LHCN-M2 (cell line): ENCODE measurements around the gene PTGER2. TPM values are rescaled to one million over a fixed set of nuclear protein-coding genes. Genes with fewer than 3 reads are reported as not detected.

Experiments
- DNase-seq: peaks from one replicate; pipeline ENCODE4 v3.0.0-alpha.2; 2012; ENCODE audit warnings: low read depth
- total RNA-seq: library from RNA; depleted of rRNA; stranded (reverse); fragments of >200 nt; gene quantifications from 2 replicates; pipeline ENCODE4 v1.2.3, GENCODE V29; 2014

The PTGER2 gene
- total RNA-seq, 1 experiment from 2014 or later = 37.8 TPM

GRCh38 chr14:52304248-52304904, 9.7 kb upstream of the PTGER2 start:
- peak; percentile 36 for DNase-seq

DNA sequence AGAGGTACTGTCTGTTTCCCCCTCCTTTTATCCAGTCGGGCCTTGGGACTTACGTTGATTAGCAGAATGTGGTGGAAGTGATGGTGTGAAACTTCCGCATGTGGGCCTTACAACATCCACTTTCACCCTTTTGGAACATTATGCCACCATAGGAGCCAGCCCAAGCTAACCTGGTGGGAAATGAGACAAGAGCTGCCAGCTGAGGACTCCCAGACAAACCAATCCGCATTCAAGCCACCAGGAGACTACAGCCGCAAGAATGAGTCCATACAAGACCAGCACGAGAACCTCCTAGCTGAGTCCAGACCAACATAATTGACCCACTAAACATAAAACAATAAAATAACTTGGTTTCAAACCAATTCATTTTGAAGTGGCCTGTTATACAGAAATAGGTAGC, 9.1 kb upstream of the PTGER2 start:
- DNase-seq = no peak

DNA sequence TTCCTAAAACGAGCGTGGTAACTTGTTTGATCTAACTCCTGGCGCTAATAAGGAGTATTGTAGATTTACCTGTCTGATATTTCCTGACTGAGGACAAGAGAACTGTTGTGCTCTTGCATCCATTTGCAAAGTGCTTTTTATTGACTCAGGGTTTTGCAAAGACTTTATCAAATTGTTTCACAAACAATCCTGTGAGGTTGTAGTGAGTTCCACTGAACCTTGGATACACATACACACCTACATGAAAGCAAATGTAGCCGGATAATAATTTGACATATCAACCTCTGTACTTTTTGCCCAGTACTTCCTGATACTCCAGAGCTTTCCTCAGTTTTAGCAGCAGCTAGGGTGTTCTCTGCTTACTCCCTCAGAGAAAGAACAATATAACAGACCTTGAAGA, 6.7 kb upstream of the PTGER2 start:
- DNase-seq = no peak

DNA sequence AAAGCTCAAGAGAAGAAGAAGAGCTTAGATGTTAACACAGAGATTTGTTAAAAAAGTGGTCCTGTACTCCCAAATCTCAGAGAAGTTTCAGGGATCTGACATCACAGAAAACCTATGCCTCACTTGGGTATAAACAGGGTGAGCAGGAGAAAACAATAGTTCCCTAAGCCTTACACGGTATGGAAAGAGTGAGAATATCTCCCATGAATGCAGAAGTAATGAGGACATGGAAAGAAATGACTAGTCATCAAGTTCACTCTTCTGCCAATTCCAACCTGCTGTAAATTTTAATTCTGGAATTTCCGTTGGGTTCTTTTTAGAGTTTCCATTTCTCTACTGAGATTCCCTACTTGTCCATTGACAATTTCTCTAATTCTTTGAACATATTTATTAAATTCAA, 6.2 kb upstream of the PTGER2 start:
- DNase-seq = no peak

- no peak for DNase-seq
Measured at GRCh38 chr14:52310541-52310940, 3.6 kb upstream of the PTGER2 start.

DNA sequence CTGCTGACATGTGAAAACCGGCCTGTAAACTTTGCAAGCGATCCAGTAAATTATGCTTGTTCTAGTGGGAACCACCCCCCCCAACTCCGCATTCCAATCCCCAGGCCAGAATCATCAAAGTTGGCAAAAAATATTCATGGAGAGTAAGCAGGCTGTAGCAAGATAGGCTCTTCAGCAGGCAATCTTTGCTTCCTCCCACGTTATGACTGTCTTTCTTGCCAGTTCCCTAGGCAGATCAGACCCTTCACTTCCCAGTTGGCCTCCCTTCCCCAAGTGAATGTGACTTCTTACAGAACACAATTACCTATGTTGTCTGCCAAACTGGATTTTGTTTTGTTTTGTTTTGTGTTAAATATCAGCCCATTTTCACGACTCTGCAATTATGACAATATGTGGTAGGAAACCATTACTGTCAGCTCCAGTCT, 1.2 kb upstream of the PTGER2 start:
- no peak for DNase-seq

DNA sequence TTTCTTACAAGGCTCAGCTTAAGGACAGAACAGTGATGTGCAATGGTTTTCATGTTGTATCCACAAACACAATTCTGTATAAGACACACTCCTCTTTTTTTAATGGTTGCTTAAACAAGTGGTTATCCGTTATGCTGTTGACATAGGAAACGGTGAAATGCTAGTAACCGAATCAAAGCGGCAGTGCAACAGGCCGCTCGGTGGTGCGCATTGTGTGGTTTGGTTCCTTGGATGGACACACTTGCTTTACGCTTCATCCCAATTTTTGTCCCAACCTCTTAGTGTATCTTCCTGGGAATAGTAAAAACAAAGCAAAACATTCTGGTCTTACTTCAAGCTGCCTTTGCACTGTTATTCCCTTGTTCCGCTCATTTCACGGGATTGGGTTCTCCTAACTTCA, 650 bp upstream of the PTGER2 start:
- DNase-seq = no peak

DNA sequence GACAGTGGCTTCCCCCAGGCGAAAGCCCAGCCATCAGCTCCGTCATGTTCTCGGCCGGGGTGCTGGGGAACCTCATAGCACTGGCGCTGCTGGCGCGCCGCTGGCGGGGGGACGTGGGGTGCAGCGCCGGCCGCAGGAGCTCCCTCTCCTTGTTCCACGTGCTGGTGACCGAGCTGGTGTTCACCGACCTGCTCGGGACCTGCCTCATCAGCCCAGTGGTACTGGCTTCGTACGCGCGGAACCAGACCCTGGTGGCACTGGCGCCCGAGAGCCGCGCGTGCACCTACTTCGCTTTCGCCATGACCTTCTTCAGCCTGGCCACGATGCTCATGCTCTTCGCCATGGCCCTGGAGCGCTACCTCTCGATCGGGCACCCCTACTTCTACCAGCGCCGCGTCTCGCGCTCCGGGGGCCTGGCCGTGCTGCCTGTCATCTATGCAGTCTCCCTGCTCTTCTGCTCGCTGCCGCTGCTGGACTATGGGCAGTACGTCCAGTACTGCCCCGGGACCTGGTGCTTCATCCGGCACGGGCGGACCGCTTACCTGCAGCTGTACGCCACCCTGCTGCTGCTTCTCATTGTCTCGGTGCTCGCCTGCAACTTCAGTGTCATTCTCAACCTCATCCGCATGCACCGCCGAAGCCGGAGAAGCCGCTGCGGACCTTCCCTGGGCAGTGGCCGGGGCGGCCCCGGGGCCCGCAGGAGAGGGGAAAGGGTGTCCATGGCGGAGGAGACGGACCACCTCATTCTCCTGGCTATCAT, 663 bp downstream of the PTGER2 start:
- DNase-seq = peak; percentile 38

DNA sequence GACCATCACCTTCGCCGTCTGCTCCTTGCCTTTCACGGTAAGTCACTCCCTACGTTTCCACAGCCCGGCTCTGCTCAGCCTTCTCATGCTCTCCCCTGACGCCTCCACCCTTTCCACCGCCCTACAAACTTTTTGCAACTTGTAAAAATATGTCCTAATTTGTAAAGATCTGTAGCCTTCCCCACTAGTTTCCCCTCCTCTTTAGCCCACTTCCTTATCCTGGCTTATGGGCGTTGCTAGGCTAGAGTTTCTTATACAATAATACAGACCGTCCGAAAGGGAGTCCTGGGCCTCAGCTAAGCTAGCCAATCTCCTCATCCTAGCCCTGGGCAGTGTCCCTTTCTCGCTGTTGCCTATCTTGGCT, 1.2 kb downstream of the PTGER2 start:
- no peak for DNase-seq

- DNase-seq = no peak
Measured at GRCh38 chr14:52318062-52318461, 4.0 kb downstream of the PTGER2 start.

DNA sequence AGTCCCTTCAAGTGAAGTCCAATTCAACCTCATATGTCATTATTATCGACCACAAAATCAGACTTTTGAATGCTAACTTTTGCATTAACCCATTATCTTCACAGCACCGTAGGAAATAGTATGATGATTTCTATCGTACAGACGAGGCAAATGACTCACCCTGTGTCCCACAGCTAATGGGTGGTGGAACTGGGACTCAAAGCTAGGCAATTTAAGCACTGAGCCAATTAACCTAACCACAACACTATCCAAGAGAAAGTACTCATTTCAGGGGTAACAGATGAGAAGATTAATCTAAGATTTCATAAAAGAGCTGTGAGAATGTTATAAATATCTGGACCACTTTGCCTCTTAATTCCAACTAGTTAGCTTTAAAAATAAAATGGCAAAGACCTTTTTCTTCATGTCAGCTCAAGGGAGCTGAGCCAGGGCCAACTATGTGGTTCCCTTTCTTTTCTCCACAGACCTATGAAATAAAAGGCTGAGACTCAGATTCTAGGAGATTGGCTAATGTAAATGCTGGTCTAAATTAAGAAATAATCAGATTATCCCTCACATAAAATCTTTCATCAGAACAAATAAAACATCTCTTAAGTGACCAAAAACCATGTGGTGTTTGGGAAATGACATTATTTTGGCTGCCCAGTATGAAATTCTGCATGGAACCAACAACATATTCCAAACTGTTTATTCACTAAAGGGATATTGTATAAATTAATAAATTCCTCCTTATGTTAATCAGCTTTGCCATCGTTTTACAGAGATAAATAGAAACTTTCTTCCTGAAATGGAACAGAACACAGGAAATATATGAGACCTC, 4.9 kb downstream of the PTGER2 start:
- peak; percentile 26 for DNase-seq

- no peak for DNase-seq
Measured at GRCh38 chr14:52319919-52320318, 5.8 kb downstream of the PTGER2 start.

- peak; percentile 50 for DNase-seq
Measured at GRCh38 chr14:52325126-52325525, 11.0 kb downstream of the PTGER2 start.

DNA sequence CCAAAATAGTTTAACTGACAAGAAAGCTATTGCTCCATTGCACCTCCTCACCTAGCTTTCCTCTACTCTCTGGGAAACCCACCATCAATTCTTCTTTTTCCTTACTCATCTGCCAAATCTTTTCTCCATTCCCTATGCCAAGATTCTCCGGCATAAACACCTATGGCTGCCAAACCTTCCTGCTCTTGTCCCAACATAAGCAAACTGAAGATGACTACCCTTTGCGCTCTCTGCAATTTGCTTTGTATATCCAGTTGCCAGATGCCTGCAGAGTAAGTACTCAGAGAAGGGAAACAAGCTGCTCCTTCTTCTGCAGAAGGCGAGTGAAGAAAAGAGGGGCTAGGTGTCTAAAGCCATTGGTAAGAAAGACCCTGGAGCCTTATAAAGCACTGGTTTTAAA, 11.5 kb downstream of the PTGER2 start:
- no peak for DNase-seq

DNA sequence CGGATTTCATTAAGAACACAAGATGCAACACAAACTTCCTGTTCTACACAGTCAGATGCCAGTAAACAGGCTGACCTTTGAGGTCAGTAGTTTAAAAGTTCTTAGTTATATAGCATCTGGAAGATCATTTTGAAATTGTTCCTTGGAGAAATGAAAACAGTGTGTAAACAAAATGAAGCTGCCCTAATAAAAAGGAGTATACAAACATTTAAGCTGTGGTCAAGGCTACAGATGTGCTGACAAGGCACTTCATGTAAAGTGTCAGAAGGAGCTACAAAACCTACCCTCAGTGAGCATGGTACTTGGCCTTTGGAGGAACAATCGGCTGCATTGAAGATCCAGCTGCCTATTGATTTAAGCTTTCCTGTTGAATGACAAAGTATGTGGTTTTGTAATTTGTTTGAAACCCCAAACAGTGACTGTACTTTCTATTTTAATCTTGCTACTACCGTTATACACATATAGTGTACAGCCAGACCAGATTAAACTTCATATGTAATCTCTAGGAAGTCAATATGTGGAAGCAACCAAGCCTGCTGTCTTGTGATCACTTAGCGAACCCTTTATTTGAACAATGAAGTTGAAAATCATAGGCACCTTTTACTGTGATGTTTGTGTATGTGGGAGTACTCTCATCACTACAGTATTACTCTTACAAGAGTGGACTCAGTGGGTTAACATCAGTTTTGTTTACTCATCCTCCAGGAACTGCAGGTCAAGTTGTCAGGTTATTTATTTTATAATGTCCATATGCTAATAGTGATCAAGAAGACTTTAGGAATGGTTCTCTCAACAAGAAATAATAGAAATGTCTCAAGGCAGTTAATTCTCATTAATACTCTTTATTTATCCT, 13.5 kb downstream of the PTGER2 start:
- DNase-seq = peak; percentile 68

GRCh38 chr14:52328276-52328675, 14.2 kb downstream of the PTGER2 start:
- DNase-seq = peak; percentile 57

GRCh38 chr14:52329678-52330369, 15.7 kb downstream of the PTGER2 start:
- no peak for DNase-seq

GRCh38 chr14:52332269-52332668, 18.2 kb downstream of the PTGER2 start:
- no peak for DNase-seq

DNA sequence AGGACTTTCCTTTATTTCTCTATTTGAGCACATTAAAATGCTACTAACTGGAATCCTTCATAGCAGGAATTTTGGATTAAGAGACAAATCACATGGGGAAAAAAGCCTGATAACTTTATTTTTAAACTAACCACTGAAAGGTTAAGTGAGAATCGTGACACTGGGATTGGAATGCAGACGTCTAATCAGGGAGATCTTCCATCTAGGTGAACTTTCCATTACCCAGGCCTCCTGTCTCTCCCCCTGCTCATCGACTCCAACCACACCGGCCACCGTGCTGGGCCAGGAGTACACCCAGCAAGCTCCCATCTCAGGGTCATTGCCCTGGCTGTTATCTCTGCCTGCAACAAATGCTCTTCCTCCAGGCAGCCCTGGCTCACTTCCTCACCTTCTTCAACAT, 19.0 kb downstream of the PTGER2 start:
- no peak for DNase-seq

GRCh38 chr14:52333823-52334657, 19.9 kb downstream of the PTGER2 start:
- no peak for DNase-seq
